Measurements from ENCODE around the gene POLN.
A peak's percentile ranks its signal among the peaks of the same experiment; 100 is the strongest.

POLN gene

DNA sequence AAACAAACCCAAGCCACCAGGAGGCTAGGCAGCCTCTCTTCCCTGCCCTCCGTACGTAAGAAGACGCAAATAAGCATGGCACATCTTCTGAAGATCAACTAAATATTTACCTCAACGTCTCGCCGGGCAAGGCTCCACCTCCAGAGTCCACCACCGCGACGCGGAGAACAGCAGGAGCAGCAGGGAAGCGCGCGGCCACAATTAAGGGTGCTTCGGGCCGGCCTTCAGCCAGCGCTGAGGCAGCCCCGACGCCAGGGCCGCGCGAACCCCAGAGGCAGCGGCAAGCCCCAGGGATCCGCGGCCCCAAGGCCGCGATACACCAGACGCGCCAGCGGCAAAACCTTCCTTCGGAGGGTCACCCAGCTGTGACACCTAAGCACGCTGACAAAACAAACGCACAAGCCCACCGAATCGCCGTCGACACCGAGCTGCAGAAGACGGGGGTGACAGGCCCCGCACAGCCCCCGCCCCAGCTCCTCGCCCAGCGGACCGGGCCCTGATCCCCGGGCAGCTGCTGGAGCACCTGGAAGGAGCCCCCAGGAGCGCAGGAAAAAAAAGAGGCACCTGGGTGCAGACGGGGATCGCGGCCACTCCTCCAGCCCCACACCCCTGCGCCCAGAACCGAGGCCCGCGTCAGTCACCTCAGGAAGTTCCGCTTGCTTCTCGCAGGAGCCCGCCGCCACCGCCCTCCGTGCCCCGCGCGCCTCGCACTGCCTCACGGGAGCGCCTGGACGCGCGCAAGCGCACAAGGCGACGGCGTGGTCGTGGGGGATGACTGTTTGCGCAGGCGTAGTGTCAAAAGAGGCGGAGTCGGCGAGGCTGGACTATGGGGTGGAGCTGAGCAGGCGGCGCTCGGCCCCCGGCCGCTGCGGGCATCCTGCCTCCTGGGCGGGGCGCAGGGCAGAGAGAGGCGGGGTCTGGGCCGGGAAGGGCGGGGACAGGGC lies at the start of gene POLN, which contains the start of gene HAUS3:
TSS of gene POLN (minus strand) at position 712 of the 944 bp plus-strand sequence. CDS start 12,890 bp downstream, outside the sequence.
TSS of gene HAUS3 (minus strand) at position 712 of the 944 bp plus-strand sequence. CDS start 1,175 bp downstream, outside the sequence.
- DNase-seq (ENCODE audit: insufficient read length, low spot score) (peak; percentile 97), FAIRE-seq (peak; percentile 99)

DNA sequence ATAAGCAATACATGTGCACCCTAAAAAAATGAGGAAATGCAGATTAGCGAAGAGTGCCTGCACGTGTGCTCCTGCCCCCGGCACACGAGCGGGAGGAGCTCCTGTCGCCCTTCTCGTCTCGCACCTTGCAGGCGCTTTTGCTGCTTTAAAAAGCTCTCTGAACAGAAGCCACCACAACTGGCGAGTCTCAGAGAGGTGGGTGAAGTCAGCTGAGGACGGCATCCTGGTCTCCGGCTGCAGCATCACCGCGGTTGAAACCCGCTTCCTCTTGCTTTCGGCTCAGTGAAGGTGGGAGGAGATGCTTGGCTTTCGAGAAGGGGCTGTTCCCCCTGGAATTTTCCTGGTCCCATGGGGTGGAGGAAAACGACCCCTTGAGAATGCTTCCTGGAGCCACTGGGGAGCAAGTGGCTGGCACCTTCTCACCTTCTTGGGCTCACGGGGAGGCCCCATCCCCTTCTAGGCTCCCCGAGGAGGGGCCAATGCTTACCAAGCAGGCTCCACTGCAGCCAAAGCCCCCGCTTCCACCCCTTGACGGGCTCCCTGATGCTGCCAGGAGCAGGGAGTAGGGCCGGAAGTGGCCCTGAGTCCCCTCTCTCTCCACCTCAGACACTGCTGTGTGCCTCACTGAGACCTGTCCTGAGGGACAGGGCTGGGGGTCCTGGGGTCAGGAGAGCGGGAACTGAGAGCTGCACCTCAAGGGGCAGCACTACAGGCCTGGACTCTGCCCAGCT lies 49.2 kb upstream of the POLN start:
- DNase-seq (ENCODE audit: insufficient read length, low spot score) (no peak), FAIRE-seq (no peak)

DNA sequence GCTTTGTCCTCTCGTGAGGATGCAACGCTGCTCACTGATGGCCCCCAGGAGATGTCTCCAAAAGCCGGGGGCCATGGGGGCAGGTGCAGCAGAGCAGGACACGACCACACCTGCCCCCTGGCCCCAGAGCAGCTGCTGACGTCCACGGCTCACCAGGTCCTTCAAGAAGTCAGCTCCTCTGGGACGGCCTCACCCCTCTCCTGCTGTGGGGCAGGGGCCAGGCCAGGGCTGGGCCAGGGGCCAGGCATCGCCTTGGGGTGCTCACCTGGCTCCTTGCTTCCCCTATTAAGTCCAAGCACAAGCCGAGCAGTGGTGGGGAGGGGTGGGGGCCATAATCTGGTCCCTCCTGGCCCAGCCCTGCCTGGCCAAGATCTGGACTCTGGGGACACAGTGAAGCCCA lies 48.6 kb upstream of the POLN start:
- no peak for FAIRE-seq
- no peak for DNase-seq (ENCODE audit: insufficient read length, low spot score)

DNA sequence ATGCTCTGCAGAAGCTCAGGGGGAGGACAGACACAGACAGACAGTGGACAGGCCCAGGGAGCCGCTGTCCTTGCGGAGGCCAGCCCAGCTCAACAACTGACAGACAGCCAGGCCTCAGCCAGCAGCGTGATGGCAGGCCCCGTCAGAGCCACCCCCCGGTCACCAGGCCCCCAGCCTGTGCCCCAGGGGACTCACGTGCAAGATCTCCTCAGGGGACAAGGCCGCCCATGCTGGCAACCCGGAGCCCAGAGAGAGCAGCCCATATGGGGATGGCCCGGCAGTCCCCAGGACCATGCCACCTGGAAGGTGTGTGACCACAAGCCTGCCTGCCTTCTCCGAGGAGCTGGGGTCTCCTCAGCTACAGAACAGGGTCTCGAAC lies 48.0 kb upstream of the POLN start:
- no peak for DNase-seq (ENCODE audit: insufficient read length, low spot score)
- no peak for FAIRE-seq

DNA sequence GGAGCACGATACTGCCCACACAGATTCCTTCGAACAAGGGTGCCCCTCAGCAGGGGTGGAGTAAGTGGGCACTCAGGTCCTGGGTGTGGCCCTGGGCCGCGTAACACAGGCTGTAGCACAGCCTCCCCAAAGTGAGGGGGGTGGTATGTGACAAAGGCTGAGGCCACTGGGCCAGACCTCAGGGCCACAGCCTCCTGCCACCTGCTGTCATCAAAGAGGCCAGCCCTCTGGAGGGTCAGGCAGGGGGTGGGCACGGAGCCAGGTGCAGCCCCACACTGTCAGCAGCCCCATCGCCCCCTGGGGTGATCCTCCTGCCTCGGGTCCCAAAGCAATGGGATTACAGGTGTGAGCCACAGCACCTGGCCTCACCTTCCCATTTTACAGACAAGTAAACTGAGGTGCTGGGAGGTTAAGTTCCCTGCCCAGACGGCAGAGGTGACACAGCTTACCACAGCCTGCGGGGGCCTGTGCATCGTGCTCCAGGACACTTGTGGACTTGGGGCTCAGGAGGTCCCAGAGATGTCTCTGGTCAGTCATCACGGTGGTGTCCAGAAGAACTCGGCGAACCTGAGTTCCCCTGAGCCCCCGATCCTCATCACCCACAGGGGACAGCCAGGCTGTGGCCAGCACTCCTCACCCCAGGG lies 47.5 kb upstream of the POLN start:
- DNase-seq (ENCODE audit: insufficient read length, low spot score), result no peak

DNA sequence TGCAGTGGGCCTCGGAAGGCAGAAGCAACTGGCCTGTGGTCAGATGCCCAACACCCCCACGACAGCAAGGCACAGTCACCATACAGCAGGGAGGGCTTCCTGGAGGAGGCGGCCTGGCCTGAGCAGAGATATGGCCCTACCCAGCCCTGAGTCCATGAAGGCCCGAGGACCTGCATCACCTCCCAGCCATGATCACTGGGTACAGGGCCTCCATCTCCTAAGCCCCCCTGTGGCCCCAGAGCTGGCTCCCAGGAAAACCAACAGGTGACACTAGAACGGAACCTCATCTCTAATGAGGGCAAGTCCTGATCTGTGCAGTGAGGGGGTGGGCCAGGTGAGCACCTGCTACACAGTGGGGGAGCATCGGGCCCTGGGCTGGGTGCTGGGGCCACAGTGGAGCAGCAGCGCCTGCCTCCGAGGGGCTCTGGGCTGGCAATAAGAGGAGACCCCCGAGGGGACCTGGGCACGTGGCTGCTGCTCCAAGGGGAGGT lies 46.2 kb upstream of the POLN start:
- FAIRE-seq (no peak), DNase-seq (ENCODE audit: insufficient read length, low spot score) (no peak)

More for the DNA sequence above, 47.5 kb upstream of the POLN start:
- FAIRE-seq, result no peak

DNA sequence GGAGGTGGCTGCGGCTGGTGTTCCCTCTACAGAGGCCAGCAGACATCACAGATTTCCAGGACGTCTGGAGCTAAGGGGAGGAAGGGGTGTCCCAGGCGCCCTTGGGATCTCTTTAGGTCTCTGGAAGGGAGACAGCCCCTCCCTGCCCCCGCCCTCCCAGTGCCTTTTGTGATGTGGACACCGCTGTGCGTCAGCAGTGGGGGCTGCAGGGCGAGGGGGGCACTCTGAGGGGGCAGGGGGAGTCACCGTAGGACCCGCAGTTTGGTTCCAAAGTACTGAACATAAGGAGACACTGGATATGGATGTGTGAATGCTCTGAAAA lies 45.6 kb upstream of the POLN start:
- DNase-seq (ENCODE audit: insufficient read length, low spot score) (no peak), FAIRE-seq (no peak)

DNA sequence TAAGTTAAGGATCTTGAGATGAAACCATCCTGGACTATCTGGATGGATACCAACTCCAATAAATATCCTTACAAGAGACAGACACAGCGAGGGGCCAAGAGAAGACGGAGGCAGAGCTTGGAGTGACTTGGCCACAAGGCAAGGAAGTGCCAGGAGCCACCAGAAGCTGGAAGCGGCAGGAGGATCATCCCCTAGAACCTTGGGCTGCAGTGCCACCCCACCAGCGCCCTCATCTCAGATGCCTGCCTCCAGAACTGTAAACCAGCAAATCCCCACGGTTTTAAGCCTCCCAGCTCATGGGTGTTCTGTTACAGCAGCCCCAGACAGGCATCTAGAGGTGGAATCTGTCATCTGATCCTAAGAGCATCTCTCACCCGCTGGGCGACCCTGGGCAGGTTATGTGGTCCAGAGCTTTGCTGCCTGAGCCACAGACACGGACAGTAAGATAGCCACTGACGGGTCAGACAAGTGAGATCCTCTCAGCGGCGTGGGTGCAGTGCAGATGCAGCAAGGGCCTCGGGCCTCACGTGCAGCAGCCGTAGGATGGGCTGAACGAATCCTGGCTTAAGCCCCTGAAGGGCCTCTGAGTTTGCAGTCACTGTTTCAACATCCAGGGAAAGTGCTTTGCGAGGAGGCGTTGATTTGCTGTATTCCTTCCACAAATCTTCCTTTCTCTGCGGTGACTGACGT lies 45.1 kb upstream of the POLN start:
- FAIRE-seq, result no peak
- no peak for DNase-seq (ENCODE audit: insufficient read length, low spot score)

DNA sequence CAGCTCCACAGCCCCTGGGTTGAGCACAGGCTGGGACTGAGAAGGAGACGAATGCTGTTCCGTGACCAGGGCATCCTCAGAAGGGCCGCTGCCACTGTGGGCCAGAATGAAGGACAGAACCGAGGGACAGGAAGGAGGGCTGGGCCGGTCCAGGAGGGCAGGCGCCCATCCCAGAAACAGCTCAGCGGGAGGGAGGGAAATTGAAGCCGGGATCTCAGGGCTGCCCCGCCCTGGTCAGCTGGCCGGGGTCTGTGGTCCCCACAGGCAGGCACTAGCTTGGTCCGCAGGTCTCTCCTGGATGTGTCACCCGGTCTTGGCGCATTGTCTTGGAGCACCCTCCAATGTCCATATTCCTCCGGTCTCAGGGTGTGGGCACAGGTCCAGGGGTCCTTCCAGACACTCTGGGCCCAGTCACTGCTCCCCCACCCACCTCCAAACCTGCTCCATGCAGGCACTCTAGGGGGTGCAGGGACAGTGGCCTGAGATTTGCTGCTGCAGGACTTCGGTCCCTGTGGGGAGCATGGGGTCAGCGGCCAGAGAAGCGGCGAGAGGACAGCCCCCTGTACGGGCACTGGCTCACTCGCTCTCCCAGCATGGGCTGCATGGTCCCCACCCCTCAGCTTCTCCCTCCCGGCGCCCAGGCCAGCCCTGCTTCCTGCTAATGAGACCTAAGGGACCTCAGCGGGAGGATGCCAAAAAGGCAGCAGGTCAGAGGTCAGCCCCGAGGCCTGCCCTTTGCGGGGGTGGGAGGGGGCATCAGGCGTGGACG lies 43.9 kb upstream of the POLN start:
- FAIRE-seq, result no peak
- no peak for DNase-seq (ENCODE audit: insufficient read length, low spot score)

DNA sequence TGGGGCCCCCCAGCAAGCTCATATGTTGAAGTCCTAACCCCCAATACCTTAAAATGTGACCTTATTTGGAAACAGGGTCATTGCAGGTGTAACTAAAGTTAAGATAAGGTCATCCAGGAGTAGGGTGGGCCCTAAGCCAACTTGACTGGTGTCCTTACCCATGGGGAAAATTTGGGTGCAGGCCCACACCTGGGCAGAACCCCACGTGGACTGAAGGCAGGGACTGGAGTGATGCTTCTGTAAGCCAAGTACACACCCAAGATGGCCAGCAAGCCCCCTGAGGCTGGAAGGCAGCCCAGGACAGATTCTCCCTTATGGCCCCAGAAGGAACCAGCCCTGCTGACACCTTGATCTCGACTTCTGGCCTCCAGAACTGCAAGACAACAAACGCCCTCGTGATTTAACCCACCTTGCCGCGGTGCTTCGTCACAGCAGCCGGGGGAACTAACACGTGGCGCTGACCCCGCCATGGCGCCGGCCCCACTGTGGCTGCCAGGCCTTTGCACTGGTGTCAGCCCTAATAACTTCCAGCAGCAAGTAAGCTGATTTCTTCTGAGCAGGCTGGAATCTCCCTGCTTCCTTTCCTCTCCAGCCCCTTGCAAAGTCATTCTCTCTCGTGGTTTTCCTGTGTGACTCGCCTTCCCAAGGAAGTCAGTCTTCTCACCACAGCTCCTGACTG lies 43.2 kb upstream of the POLN start:
- DNase-seq (ENCODE audit: insufficient read length, low spot score) (peak; percentile 29), FAIRE-seq (no peak)

DNA sequence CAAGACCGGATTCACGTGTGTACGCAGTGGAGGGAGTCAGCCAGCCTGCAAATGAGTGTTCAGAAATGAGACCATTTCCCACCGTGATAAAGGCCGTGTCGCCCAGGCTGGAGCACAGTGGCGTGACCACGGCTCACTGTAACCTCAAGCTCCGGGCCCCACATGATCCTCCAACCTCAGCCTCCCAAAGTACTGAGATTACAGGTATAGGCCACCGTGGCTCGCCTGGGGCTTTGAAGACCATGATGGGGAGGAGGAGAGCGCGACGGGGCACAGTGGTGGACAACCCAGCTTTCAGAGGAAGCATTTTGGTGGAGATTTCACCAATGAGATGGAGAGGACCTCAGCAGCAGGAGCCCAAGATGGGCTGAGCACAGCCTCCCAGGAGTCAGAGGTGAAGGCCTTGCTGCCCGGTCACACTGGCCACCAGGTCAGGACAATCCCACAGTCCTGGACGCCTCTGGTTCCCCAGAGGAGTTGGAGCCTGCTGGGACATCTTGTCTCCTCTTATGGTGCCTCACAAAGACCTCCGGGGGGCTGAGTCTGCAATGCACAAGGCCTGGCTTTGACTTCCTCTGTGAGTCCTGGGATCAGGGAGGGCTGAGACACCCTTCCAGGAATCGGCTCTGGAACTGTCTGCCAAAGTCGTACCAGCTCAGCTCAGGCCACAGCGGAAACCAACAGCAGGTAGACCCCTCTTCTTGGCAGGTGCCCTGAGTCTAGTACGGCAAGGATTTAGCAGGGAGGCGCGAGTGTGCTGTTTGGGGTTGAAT lies 42.4 kb upstream of the POLN start:
- FAIRE-seq (no peak), DNase-seq (ENCODE audit: insufficient read length, low spot score) (no peak)

DNA sequence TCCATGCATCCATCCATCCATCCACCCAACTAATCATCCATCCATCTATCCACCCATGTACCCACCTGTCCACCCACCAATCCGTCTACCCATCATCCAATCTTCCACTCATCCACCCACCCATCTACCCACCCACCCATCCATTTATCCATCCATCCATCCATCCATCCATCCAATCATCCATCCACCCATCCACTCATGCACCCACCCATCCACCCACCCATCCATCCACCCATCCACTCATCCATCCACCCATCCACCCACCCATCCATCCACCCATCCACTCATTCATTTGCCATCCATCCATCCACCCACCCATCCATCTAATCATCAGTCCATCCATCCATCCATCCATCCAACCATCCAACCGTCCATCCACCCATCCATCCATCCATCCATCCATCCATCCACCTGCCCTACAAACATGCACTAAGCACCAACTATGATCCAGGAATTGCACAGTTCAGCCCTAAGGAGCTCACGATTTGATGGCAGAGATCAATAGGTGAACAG lies 41.3 kb upstream of the POLN start:
- DNase-seq (ENCODE audit: insufficient read length, low spot score), result no peak
- peak; percentile 44 for FAIRE-seq

DNA sequence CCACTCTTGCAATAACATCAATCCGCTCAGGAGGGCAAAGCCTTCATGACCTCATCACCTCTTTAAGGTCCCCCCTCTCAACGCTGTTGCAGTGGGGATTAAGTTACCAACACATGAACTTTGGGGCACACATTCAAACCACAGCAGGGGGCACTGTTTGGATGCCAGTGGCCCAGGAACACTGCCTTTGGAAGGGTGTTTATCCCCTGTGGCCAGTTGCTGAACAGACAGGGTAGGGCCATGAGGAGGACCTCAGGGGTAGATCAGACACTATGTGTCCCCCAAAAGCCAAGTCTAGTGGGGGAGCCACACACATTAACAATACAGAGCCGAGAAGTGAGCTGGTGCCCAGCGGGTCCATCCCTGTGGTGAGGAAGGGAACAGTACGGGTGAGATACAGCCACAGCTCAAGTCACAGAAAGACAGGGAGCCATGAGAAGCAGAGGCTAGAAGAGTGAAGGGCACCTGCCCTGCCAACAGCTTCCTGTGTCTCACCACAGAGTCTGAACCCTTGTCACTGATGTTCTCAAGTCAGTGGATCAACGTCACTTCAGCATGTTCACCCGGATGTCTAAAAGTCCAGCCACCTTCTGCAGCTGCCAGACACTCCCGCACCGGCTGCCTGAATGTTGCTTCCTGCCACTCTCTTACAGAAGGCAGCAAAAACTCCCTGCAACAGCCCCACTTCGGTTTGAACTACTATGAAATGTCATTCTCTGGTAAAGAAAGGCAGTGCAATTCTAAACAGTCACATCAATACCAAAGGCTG lies 39.8 kb upstream of the POLN start:
- DNase-seq (ENCODE audit: insufficient read length, low spot score) (no peak), FAIRE-seq (no peak)

DNA sequence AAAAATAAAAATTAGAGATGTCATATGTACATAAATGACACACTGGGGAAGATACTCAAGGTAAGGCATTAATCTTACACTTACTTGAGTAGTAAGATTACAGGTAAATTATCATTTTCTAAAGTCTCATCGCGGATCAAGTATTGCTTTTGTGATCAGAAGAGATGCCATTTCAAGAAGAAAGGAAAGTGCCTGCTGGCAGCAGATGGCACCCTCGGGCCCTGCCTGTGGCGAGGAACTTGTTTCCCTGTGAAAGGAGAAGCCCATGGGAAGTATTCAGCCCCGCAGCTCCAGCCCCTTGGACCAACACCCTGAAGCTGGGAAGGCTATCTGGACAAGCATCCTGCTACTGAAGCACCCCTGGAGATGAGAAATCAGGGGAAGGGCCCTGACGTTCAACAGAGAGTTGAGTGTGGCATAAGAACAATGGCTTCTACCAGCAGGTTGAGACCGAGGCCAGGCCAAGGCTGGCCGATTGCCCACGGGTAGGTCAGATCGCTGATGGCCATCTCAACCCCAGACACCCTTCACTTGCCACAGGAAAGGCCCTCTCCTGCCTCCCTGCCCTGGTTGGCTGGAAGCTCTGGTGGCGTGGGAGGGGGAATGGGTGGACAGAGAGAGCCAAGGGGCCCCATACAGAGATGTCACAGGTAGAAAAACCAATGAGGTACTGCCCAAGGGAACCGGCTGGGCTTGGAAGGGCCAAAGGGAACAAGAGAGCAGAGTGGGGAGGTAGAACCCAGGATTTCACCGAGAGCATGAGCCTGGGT lies 38.8 kb upstream of the POLN start:
- FAIRE-seq (no peak), DNase-seq (ENCODE audit: insufficient read length, low spot score) (no peak)

DNA sequence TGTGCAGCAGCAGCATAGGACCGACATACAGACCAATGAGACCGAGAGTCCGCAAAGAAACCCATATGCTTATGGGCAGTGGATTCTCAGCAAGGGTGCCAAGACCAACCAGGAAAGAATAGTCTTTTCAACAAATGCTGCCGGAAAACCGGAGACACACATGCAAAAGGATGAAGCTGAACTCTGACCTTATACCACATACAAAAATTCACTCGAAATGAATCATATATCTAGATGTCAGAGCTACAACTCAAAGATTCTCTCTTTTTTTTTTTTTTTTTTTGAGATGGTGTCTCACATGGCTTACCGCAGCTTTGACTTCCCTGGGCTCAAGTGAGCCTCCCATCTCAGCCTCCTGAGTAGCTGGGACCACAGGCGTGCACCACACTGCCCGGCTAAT lies 36.0 kb upstream of the POLN start:
- FAIRE-seq (no peak), DNase-seq (ENCODE audit: insufficient read length, low spot score) (no peak)

DNA sequence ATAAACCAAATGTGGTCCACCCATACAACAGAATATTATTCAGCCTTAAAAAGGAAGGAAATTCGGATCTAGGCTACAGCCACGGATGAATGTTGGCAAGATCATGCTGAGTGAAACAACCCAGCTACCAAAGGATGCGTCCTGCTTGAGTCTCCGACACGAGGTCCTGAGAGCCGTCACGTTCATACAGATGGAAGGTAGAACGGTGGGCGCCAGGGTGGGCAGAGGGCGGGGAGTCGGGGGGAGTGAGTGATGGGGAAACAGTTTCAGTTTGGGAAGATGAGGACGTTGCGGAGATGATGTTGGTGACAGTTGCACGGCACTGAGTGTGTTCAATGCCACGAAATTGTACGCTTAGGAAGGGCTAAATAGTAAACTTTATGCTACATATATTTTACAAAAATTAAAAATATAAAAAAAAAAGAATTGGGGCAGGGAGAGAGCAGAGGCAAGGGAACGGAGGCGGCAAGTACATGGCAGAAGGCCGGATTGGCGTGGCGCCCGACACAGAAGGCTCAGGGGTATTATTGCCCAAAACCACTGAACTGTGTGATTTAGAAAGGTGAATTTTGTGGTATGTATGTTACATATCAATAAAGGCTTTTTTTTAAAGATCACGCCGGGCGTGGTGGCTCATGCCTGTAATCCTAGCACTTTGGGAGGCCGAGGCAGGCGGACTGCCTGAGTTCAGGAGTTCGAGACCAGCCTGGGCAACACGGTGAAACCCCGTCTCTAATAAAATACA lies 34.8 kb upstream of the POLN start:
- DNase-seq (ENCODE audit: insufficient read length, low spot score) (no peak), FAIRE-seq (no peak)
